Ascending aorta (tissue), 2 donors: ENCODE measurements around the gene LRRC74A. TPM values are rescaled to one million over a fixed set of nuclear protein-coding genes. Genes with fewer than 3 reads are reported as not detected.

Experiments used
- DNase-seq, 2 donors: peaks; one replicate each; pipeline ENCODE4 v3.0.0-alpha.2; 2019; ENCODE audit warnings: low spot score in 2 of 2
- H3K27ac ChIP-seq, 2 donors: fragments of 200-600 bp; sonication (generic); one replicate each; pipeline ENCODE4 v1.5.1; 2016 to 2017; ENCODE audit warnings: mild to moderate bottlenecking in 1 of 2
- H3K27me3 ChIP-seq: fragments of 200-600 bp; sonication (generic); one replicate; pipeline ENCODE4 v1.5.1; 2017
- H3K36me3 ChIP-seq, 2 donors: fragments of 200-600 bp; sonication (generic); one replicate each; pipeline ENCODE4 v1.5.1; 2016
- H3K4me1 ChIP-seq, 2 donors: fragments of 200-600 bp; sonication (generic); one replicate each; pipeline ENCODE4 v1.5.1; 2016 to 2017; ENCODE audit warnings: mild to moderate bottlenecking in 1 of 2
- H3K4me3 ChIP-seq, 2 donors: fragments of 200-600 bp; sonication (generic); one replicate each; pipeline ENCODE4 v1.5.1; 2016 to 2017; ENCODE audit warnings: mild to moderate bottlenecking in 1 of 2
- H3K9me3 ChIP-seq, 2 donors: fragments of 200-600 bp; sonication (generic); one replicate each; pipeline ENCODE4 v1.5.1; 2016
- CTCF ChIP-seq, 3 experiments: fragments of 200-600 bp in 2 of 3; fragments of 450-650 bp in 1 of 3; sonication (generic) in 2 of 3; IDR thresholded peaks; one replicate each; pipeline ENCODE4 v1.5.1; 2016 to 2019; ENCODE audit warnings: antibody characterized with exemption in 3 of 3, mild to moderate bottlenecking in 1 of 3, moderate library complexity in 1 of 3
- intact Hi-C: fragments of 100-400 bp; cut with DNase I; formaldehyde crosslinking; loops from one replicate; pipeline ENCODE4 v1.15.1; 2023
- total RNA-seq: library from RNA; depleted of rRNA; stranded (reverse); fragments of >200 nt; gene quantifications from one replicate; pipeline ENCODE4 v1.1.0, GENCODE V29; 2016

Gene LRRC74A
- total RNA-seq, 1 donor from 2014 or later: not detected

GRCh38 chr14:76793324-76793723, 32.9 kb upstream of the LRRC74A start:
- H3K9me3 ChIP-seq: no peaks in the 10 kb centered on the region
- H3K4me3 ChIP-seq: no peak overlapping the region
- no peaks in the 10 kb centered on the region for H3K4me1 ChIP-seq
- no peak overlapping the region for H3K27ac ChIP-seq
- H3K27me3 ChIP-seq: no peaks in the 10 kb centered on the region
- peaks cover 30 to 53% of the 10 kb centered on the region in 2 donors for H3K36me3 ChIP-seq
- no peak for TF ChIP-seq CTCF (IDR thresholded peaks at IDR 0.05)
- no peak for DNase-seq
- intact Hi-C loops: no loop called here

DNA sequence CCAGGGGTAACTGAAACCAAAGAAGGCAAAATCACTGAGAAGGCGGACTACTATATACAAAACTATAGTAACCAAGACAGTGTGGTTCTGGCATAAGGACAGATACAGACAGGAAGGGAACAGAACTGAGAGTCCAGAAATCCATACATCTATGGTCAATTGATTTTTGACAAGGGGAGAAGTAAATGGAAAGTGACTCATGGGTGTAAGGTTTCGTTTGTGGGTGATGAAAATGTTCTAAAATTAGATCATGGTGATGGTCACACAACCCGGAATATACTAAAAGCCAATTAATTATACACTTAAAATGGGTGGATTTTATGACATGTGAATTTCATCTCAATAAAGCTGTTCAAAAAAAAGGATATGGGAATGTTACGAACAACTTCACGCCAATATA, 32.3 kb upstream of the LRRC74A start:
- intact Hi-C loops: no loop called here
- no peaks in the 10 kb centered on the region for H3K9me3 ChIP-seq
- H3K4me1 ChIP-seq: no peaks in the 10 kb centered on the region
- no peak overlapping the region for H3K4me3 ChIP-seq
- no peaks in the 10 kb centered on the region for H3K27me3 ChIP-seq
- H3K36me3 ChIP-seq: peaks cover 29 to 46% of the 10 kb centered on the region in 2 donors
- no peak overlapping the region for H3K27ac ChIP-seq
- TF ChIP-seq CTCF (IDR thresholded peaks at IDR 0.05): no peak
- no peak for DNase-seq

DNA sequence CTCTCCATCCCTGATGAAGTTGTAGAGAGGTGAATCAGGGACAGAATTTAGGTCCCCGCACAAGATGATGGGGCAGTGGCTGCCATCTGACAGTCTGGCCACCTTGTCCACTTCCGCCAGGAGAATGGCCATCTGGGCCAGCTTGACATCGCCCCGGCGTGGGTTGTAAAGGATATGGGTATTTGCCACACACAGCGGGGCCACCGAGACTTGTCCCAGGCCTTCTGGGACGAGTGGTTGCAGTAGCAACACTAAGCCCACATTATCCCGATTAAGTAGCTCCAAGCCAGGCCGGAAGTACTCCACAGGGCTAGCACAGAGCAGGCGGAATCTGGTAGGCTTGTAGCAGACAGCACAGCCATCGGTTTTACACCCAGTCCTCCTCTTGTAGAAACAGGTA, 19.8 kb upstream of the LRRC74A start:
- H3K27me3 ChIP-seq: no peaks in the 10 kb centered on the region
- no peak overlapping the region for H3K27ac ChIP-seq
- no peaks in the 10 kb centered on the region for H3K4me1 ChIP-seq
- H3K36me3 ChIP-seq: peaks cover 50 to 70% of the 10 kb centered on the region in 2 donors
- no peak overlapping the region for H3K4me3 ChIP-seq
- no peak for TF ChIP-seq CTCF (IDR thresholded peaks at IDR 0.05)
- DNase-seq: no peak
- intact Hi-C loops: no loop called here
- no peaks in the 10 kb centered on the region for H3K9me3 ChIP-seq

GRCh38 chr14:76808011-76808410, 18.2 kb upstream of the LRRC74A start:
- no peak for DNase-seq
- intact Hi-C loops: no loop called here
- Histone ChIP-seq H3K4me1 (peaks cover 0 to 4% of the 10 kb centered on the region in 2 donors), H3K9me3 (no peaks in the 10 kb centered on the region), H3K27ac (no peak overlapping the region), H3K27me3 (no peaks in the 10 kb centered on the region), H3K4me3 (no peak overlapping the region), H3K36me3 (peaks cover 35 to 56% of the 10 kb centered on the region in 2 donors)
- TF ChIP-seq CTCF (IDR thresholded peaks at IDR 0.05): no peak

- peaks cover 25 to 47% of the 10 kb centered on the region in 2 donors for H3K36me3 ChIP-seq
- H3K9me3 ChIP-seq: no peaks in the 10 kb centered on the region
- no peaks in the 10 kb centered on the region for H3K27me3 ChIP-seq
- no peak for TF ChIP-seq CTCF (IDR thresholded peaks at IDR 0.05)
- no peak overlapping the region for H3K4me3 ChIP-seq
- H3K4me1 ChIP-seq: peaks cover 0 to 6% of the 10 kb centered on the region in 2 donors
- H3K27ac ChIP-seq: no peak overlapping the region
- intact Hi-C loops: no loop called here
- no peak for DNase-seq
These were observed 17.2 kb upstream of the LRRC74A start for GRCh38 chr14:76808990-76809389.

GRCh38 chr14:76810525-76810924, 15.7 kb upstream of the LRRC74A start:
- H3K27ac ChIP-seq: no peak overlapping the region
- H3K36me3 ChIP-seq: peaks cover 18 to 32% of the 10 kb centered on the region in 2 donors
- H3K9me3 ChIP-seq: no peaks in the 10 kb centered on the region
- peak overlapping the region in 1 of 2 donors; percentile 76 for H3K4me3 ChIP-seq
- no peak for TF ChIP-seq CTCF (IDR thresholded peaks at IDR 0.05)
- intact Hi-C loops: loop anchor here (2.0 to 5.0 kb wide), 3 partner anchors 48 to 647 kb away; partner anchors contain the start of genes AHSA1, VASH1 and VIPAS39
- peaks cover 0 to 6% of the 10 kb centered on the region in 2 donors for H3K4me1 ChIP-seq
- no peak for DNase-seq
- no peaks in the 10 kb centered on the region for H3K27me3 ChIP-seq
